D721Med (cell line): ENCODE data around the gene TPP2.

Experiments used
- DNase-seq: peaks from one replicate; pipeline ENCODE4 v3.0.0; 2011; ENCODE audit warnings: low spot score; ENCODE audit not compliant: insufficient read length
- FAIRE-seq: peaks from 2 replicates; lab custom pipeline; 2011; peaks lifted over from hg19 to GRCh38; lab: Jason Lieb, UNC
- CTCF ChIP-seq: IDR thresholded peaks from 2 replicates; pipeline ENCODE4 v1.5.1; 2012; ENCODE audit warnings: mild to moderate bottlenecking, control low read depth; ENCODE audit not compliant: insufficient read depth; ENCODE audit errors: missing control alignments

TPP2 gene

GRCh38 chr13:102591988-102592781 lies 4.6 kb upstream of the TPP2 start:
- FAIRE-seq (no peak), DNase-seq (no peak)
- peak; percentile 76 for TF ChIP-seq CTCF

- FAIRE-seq = no peak
- no peak for TF ChIP-seq CTCF
- no peak for DNase-seq
Measured at GRCh38 chr13:102593466-102593865, 3.3 kb upstream of the TPP2 start.

GRCh38 chr13:102597029-102597961 lies 509 bp downstream of the TPP2 start:
- FAIRE-seq (no peak), DNase-seq (no peak)
- no peak for TF ChIP-seq CTCF

- peak; percentile 85 for FAIRE-seq
- no peak for DNase-seq
- TF ChIP-seq CTCF = no peak
Measured at GRCh38 chr13:102598061-102598460, 1.3 kb downstream of the TPP2 start.

GRCh38 chr13:102599426-102600012 lies 2.7 kb downstream of the TPP2 start:
- FAIRE-seq (no peak), DNase-seq (no peak)
- TF ChIP-seq CTCF = no peak

- DNase-seq (no peak), FAIRE-seq (no peak)
- TF ChIP-seq CTCF = no peak
Measured at GRCh38 chr13:102606537-102607309, 9.9 kb downstream of the TPP2 start.
